Measurements from ENCODE around the gene ITIH4.

DNA sequence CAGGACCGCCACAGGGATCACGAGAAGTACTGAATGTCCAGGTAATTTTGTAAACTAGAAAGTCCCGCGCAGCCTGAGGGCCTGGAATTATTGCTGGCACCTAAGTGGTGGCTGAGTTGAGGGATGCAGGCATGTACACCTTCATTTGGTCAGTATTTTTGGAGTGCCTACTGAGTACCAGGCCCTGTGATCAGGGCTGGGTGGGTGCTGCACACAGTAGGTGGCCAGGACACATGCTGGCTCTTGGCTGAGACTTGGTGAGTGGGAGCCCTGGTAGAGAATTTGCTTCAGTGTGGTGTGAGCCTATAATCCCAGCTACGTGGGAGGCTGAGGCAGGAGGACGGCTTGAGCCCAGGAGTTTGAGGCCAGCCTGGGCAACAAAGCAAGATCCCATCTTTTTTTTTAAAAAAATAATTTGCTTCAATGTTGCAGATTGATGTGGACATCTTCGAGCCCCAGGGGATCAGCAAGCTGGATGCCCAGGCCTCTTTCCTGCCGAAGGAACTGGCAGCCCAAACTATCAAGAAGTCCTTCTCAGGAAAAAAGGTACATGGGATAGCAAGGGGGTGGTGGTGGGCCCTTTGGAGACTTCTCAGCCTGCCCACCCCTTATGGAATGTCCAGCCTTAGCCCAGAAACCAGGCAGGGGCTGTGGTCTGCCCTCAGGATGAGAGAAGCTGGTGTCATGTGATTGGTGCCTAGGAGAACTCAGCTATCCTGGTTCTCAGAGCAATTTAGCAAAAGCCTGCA is 50.5 kb downstream of the ITIH4 start:
- TF ChIP-seq, protein P1, sequence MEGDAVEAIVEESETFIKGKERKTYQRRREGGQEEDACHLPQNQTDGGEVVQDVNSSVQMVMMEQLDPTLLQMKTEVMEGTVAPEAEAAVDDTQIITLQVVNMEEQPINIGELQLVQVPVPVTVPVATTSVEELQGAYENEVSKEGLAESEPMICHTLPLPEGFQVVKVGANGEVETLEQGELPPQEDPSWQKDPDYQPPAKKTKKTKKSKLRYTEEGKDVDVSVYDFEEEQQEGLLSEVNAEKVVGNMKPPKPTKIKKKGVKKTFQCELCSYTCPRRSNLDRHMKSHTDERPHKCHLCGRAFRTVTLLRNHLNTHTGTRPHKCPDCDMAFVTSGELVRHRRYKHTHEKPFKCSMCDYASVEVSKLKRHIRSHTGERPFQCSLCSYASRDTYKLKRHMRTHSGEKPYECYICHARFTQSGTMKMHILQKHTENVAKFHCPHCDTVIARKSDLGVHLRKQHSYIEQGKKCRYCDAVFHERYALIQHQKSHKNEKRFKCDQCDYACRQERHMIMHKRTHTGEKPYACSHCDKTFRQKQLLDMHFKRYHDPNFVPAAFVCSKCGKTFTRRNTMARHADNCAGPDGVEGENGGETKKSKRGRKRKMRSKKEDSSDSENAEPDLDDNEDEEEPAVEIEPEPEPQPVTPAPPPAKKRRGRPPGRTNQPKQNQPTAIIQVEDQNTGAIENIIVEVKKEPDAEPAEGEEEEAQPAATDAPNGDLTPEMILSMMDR (IDR thresholded peaks at IDR 0.05), result no peak
- no peak for TF ChIP-seq POLR2AphosphoS5 (IDR thresholded peaks at IDR 0.05)
- TF ChIP-seq POLR2A (IDR thresholded peaks at IDR 0.05), result no peak
